NK-92 treated with Interleukin-12 subunit alpha and Interleukin-12 subunit beta, amount 100 ng/mL, for 24 hours (cell line): ENCODE measurements around the gene ARF6.
"Not testable (repeated sequence)": the region's sequence is repeated elsewhere in the genome, so short reads cannot be mapped to it uniquely, and the experiment has no call there.

Source experiments
- DNase-seq: peaks from one replicate; lab custom pipeline; 2025; lab: John Stamatoyannopoulos, UW

Gene ARF6

GRCh38 chr14:49907186-49907585 lies 14.3 kb downstream of the ARF6 start:
- no peak for DNase-seq

GRCh38 chr14:49908433-49908782 lies 15.5 kb downstream of the ARF6 start:
- DNase-seq = no peak

GRCh38 chr14:49909016-49909415 lies 16.1 kb downstream of the ARF6 start:
- no peak for DNase-seq

- DNase-seq = no peak
Measured at GRCh38 chr14:49915085-49915484, 22.2 kb downstream of the ARF6 start.

- DNase-seq = no peak
Measured at GRCh38 chr14:49918706-49919105, 25.8 kb downstream of the ARF6 start.

GRCh38 chr14:49919825-49920659 lies 27.2 kb downstream of the ARF6 start:
- no peak for DNase-seq

GRCh38 chr14:49920935-49921334 lies 28.1 kb downstream of the ARF6 start:
- no peak for DNase-seq

GRCh38 chr14:49921401-49921800 lies 28.5 kb downstream of the ARF6 start:
- no peak for DNase-seq

GRCh38 chr14:49923442-49923841 lies 30.6 kb downstream of the ARF6 start:
- DNase-seq = no peak

GRCh38 chr14:49923881-49924280 lies 31.0 kb downstream of the ARF6 start:
- DNase-seq = no peak

GRCh38 chr14:49924852-49925251 lies 32.0 kb downstream of the ARF6 start:
- no peak for DNase-seq

GRCh38 chr14:49926803-49927202 lies 33.9 kb downstream of the ARF6 start:
- no peak for DNase-seq

GRCh38 chr14:49928015-49928414 lies 35.1 kb downstream of the ARF6 start:
- DNase-seq = no peak

- no peak for DNase-seq
Measured at GRCh38 chr14:49930720-49931119, 37.8 kb downstream of the ARF6 start.

- no peak for DNase-seq
Measured at GRCh38 chr14:49931523-49931922, 38.6 kb downstream of the ARF6 start.

GRCh38 chr14:49933128-49933527 lies 40.2 kb downstream of the ARF6 start:
- DNase-seq = no peak

- DNase-seq = no peak
Measured at GRCh38 chr14:49933704-49934103, 40.8 kb downstream of the ARF6 start.

GRCh38 chr14:49934646-49935045 lies 41.8 kb downstream of the ARF6 start:
- no peak for DNase-seq

GRCh38 chr14:49935526-49935925 lies 42.6 kb downstream of the ARF6 start:
- no peak for DNase-seq

- DNase-seq = not testable (repeated sequence)
Measured at GRCh38 chr14:49936246-49936645, 43.4 kb downstream of the ARF6 start.

- DNase-seq = not testable (repeated sequence)
Measured at GRCh38 chr14:49936882-49937281, 44.0 kb downstream of the ARF6 start.

- DNase-seq = not testable (repeated sequence)
Measured at GRCh38 chr14:49939215-49939614, 46.3 kb downstream of the ARF6 start.

GRCh38 chr14:49939884-49940510 lies 47.1 kb downstream of the ARF6 start:
- no peak for DNase-seq
